NCI-H526 (cell line): ENCODE data around the gene SORCS2.

Experiments used
- DNase-seq, 2 experiments: peaks; one replicate each; lab custom pipeline; 2025; lab: John Stamatoyannopoulos, UW

The SORCS2 gene

DNA sequence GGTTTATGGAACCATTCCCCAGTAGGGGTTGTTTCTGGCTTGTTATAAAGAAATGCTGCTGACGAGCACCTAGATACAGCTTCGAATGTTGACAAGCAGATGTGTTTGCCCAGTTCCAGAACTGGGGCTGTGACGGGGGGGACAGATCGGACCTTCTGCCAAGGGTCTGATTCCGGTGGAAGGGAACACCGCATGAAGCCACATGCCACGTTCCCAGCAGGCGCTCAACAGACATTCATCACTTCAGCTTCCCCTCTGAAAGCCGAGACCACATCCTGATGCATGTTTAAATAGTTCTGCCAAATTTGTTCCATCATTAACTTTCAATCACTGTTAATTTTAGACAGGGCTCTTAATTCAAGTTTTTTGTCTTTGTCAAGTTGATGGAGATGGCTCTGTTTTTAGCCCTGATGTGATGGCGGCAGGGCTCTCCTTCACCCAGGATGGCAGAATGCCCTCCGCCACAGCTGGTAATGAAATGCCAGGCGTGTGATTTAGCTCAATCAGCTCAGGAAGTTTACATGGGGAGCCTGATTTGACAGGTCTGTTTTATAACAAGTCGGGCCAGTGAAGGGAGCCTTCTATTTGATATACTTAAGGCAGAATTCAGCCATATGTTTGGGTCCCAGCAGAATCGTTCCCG, 185.0 kb downstream of the SORCS2 start:
- DNase-seq = no peak

DNA sequence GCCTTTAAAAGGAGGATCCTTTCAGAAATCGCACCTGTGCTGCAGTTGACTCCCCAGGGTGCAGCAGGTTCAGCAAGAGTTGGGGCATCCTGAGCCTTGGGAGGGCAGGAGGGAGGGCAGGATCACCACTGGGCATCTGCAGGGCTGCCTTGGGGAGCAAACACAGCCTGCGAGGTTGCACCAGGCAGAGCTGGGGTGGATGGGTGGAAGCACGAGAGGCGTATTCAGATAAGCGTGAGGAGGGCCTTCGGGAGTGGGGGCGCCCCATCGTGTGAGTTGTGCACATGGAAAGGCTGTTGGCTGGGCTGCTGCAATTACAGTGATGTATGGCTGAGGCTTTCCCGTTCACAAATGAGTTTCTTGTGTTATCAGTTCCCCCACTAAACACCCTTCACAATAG, 186.8 kb downstream of the SORCS2 start:
- no peak for DNase-seq

DNA sequence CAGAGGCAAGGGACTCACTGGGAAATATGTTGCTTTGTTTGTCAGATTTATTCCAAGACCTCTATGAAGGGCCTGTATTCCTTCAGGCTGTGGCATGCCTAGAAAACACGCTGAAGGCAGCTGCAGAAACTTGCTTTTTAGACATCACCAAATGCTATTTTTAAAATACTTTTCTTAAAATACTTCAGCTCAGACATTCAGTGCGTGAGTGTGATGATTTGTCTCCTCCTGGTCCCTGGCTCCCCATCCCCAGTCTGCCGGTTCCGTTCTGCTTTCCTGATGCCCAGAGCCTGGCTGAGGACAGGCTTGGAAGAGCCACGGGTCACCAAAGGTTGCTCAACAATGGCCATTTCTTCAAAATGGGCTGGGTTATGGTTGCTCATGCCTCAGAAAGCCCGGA, 187.4 kb downstream of the SORCS2 start:
- DNase-seq = no peak

DNA sequence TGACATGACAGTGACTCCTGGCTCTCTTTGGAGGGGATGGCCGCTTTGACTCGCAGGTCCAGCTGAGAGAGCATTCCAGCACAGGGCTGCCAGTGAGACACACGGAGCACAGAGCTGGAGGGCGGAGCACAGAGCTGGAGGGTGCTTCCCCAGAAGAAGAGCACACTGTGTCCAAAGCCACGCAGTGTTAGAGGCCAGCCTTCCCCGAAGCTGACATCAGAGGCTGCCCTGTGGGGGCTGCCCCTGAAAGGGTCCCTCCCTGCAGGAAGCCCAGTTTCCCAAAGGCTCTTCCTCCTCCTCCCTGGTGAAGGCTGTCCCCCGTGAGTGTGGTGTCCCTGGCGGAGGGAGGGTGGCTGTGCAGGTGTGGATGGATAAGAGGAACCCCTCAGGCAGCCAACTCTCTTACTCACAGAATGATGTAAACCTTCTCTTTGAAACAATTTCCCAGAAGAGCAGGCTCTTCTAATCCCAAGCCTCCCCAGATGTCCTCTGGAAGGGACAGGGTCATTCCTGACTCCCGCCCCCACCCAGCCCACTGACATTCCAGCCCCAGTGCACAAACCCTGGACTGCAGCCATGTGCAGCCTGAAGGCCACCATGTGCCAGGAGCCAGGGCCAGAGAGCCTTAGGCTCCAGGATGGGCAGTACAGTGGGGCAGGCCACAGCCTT, 189.0 kb downstream of the SORCS2 start:
- no peak for DNase-seq

DNA sequence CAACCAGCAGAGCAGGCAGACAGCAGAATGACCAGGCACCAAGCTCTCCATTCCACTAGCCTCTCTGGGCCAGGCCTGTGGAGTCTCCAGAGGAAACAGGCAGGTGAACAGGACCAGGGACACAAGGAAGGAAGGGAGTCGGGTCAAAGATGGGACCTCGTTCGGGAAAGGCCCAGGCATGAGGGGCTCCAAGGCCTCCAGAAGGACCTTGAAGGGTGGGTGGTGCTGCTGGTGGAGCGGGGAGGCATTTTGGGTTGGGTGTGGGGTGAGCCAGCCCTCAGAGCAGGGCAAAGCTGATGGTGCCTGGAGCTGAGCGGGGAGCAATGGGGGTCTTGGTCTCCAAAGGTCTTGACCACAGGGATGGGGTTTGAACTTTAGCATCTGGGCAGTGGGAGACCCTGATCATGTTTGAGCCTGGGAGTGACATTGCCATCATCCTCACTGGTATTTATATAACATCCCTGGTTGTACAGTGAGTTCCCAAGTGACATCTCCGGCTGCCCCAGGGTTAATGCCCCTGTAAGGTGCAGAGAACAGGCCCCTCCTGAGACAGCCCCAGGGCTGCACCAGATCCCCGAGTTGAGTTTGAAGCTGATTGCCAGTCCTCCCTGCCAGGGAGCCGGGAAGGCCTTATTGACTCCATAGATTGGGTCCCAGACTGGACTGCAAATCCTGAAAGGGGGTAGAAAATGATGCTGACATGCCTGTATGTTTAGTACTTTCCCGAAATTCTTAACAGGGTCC, 189.7 kb downstream of the SORCS2 start:
- DNase-seq = no peak

GRCh38 chr4:7382634-7383014, 190.3 kb downstream of the SORCS2 start:
- DNase-seq = no peak

DNA sequence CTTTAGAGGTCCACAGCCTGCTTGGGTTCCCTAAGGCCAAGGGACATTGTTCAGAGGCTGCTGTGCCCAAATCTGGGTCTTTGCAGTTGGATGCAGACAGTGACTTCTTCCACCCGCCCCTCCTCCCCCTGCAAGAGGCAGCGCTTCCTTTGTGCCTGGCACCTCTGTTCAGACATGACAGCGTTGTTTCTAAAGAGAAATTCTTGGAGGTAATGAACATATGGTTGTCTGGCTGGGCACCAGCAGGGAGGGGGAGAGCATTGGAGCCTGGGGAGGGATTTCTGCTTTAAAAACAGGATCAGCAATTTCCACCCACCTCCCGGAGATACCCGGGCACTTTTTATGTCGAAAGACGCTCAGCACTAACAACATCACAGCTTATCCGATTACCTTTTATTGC, 190.9 kb downstream of the SORCS2 start:
- DNase-seq = no peak

DNA sequence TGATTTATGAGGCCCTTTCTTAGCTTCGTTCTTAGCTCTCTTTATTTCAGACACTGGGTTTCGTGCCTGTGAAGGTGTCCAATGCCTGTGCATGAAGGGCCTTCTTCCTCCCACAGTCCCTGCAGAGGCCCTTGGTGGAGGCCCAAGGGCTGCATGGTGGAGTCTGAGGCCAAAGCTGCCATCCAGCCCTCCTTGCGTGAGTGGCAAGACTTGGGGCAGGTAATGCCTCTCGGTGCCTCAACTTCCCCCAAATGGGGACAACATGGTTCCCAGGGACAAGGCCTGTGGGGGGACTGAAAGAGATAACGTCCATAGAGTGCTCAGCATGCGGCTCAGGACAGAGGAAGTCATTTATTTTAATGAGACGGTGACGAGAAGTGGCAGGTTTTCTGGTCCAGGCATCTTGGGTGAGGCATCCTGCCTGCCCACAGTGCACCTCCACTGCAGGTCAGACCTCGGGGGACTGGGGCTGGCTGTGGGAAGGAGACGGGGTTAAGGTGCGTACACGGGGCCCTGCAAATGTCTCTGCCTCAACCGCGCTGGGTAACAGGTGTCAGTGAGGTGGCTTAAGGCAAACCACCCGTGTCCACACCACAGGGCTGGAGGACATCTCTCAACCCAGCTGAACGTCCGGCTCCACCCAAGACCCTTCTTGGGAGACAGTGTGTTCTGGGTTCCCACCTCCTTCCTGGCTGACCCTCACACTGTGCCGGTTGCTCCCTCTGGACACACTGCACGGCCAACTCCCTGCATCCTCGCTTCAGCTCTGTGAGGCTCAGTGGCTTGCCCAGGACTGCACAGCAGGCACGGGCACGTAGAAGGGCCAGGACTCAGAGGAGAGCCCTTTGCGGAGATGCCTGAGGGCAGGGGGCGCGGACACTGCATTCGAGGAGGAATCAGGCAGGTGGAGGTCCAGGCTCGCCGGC, 191.9 kb downstream of the SORCS2 start:
- no peak for DNase-seq

- no peak for DNase-seq
Measured at GRCh38 chr4:7384929-7385890, 192.9 kb downstream of the SORCS2 start.

- no peak for DNase-seq
Measured at GRCh38 chr4:7387925-7388324, 195.6 kb downstream of the SORCS2 start.

- DNase-seq = no peak
Measured at GRCh38 chr4:7388627-7389026, 196.3 kb downstream of the SORCS2 start.

DNA sequence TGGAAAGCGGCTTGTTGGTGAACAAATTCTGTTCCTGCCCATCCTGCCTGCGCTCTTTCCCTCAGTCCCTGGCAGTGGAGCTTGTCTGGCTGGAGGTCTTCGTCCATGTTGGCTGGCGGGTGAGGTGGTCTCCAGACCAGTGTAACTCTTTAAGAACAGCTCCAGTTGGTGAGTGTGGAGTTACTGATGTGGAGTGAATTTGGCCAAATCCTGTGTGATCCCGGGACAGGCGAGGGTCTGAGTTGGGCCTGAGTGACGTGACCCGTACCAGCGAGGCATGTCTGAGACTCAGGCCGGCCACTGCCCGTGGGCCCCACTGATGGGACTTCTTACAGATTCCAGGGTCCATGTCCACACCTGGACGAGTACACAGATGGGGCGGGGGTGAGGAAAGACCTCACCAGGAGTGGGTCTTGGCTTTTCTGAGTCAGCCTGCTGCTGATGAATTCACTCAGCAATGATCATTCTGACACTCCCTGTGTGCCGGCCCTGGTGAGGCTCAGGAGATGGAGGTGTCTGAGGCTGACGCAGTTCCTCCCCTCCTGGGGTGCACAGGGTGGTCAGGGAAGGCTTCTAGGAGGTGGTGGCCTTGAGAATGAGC, 196.9 kb downstream of the SORCS2 start:
- no peak for DNase-seq

GRCh38 chr4:7389719-7390118, 197.4 kb downstream of the SORCS2 start:
- no peak for DNase-seq

- no peak for DNase-seq
Measured at GRCh38 chr4:7390336-7390735, 198.0 kb downstream of the SORCS2 start.

- DNase-seq = no peak
Measured at GRCh38 chr4:7390906-7391636, 198.7 kb downstream of the SORCS2 start.

GRCh38 chr4:7391637-7392437, 199.5 kb downstream of the SORCS2 start:
- DNase-seq = no peak

- DNase-seq = no peak
Measured at GRCh38 chr4:7392438-7393421, 200.4 kb downstream of the SORCS2 start.
